ENCODE results near the gene FAM118A. TPM values are rescaled to one million over a fixed set of nuclear protein-coding genes. Genes with fewer than 3 reads are reported as not detected.

Gene FAM118A
- total and polyA plus RNA-seq, 2 experiments from 2014 or later: 11.9 to 20.3 TPM

DNA sequence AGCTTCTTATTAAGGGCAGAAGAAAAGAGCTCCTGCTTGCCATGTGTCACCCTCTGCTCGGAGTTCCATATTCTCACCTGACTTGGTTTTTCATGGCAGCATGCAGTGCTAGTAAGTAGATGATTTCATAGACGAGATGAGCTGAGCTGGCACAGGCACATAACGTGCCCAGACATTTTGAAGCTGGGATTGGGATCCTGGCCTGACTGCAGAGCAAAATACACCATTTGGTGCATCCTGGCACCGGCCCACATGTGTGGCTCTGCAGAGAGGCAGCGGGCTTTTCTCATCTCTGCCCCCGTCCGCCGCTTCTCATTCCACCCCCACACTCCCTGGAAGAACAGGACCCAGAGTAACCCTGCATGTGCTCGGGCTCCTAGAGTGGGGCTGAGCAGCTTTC is 24.8 kb downstream of the FAM118A start (continued):
- TF ChIP-seq ZNF462 (CRISPR knock-in tag; IDR thresholded peaks at IDR 0.05): no peak

DNA sequence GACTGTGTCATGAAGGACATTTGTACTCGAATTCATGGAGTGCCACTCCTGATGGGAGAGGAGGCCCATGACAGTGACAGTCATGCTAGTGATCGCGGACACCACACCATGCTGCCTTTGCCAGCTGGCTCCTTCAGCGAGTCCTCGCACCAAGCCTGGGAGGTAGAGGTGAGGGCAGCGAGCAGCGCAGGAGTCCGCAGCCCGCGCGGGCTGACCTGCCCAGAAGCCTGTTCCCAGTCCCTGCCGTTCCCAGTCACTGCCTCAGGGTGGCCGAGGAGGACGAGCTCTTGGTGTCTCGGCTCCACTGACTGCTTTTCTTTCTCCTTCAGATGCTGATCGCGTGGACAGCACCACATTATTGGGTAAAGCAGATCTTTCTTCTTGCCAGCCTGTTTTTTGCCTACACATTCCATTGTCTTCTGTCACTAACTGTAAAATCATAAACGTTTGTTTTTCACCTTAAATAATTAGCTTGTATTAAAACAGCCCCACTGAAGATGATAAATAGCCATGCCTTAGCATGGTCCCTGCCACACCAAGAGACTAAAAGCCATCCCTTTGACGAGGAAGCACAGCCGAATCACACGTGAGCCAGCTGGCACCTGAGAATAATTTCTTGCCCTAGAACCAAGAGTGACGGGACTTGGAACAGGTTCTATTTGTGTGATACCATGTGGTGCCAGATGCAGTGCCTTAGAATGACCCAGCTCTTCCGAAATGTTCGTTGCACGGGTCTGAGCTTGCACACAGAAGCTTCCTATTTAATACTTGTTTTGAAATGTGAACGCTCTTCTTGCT is 25.5 kb downstream of the FAM118A start:
- no peaks in the 10 kb centered on the region for H3K9me3 Mint-ChIP-seq
- H3K27ac Mint-ChIP-seq: no peak overlapping the region; the same call in 1 of the 2 replicates
- Histone ChIP-seq H3K4me3 (no peak overlapping the region), H3K36me3 (ENCODE audit: insufficient read depth) (peaks cover 22% of the 10 kb centered on the region), H3K27ac (ENCODE audit: low read depth) (no peak overlapping the region), H2AFZ (no peak overlapping the region), H3K4me1 (ENCODE audit: insufficient read depth) (no peaks in the 10 kb centered on the region), H3K27me3 (ENCODE audit: insufficient read depth) (no peaks in the 10 kb centered on the region), H4K20me1 (replicated peaks; ENCODE audit: insufficient read depth) (peaks cover 3% of the 10 kb centered on the region; the same call in 1 of the 2 replicates), H3F3A (replicated peaks; ENCODE audit: low read depth) (no peaks in the 10 kb centered on the region), H3K79me2 (replicated peaks; ENCODE audit: insufficient read depth) (no peaks in the 10 kb centered on the region), H3K9me2 (ENCODE audit: insufficient read depth) (no peaks in the 10 kb centered on the region), H3K4me2 (no peak overlapping the region)
- ATAC-seq (peak; percentile 99), DNase-seq (ENCODE audit: low spot score) (peak; percentile 79)
- H3K4me3 Mint-ChIP-seq: no peak overlapping the region
- no peak for TF ChIP-seq JUNB (IDR thresholded peaks at IDR 0.05; ENCODE audit: unreplicated experiment)
- TF ChIP-seq STAT1 (IDR thresholded peaks at IDR 0.05; ENCODE audit: unreplicated experiment): no peak
- TF ChIP-seq POLR2AphosphoS5 (IDR thresholded peaks at IDR 0.05; ENCODE audit: low read depth): no peak
- TF ChIP-seq ZNF331 (CRISPR knock-in tag; IDR thresholded peaks at IDR 0.05; ENCODE audit: low read depth): no peak
- TF ChIP-seq, protein P1, sequence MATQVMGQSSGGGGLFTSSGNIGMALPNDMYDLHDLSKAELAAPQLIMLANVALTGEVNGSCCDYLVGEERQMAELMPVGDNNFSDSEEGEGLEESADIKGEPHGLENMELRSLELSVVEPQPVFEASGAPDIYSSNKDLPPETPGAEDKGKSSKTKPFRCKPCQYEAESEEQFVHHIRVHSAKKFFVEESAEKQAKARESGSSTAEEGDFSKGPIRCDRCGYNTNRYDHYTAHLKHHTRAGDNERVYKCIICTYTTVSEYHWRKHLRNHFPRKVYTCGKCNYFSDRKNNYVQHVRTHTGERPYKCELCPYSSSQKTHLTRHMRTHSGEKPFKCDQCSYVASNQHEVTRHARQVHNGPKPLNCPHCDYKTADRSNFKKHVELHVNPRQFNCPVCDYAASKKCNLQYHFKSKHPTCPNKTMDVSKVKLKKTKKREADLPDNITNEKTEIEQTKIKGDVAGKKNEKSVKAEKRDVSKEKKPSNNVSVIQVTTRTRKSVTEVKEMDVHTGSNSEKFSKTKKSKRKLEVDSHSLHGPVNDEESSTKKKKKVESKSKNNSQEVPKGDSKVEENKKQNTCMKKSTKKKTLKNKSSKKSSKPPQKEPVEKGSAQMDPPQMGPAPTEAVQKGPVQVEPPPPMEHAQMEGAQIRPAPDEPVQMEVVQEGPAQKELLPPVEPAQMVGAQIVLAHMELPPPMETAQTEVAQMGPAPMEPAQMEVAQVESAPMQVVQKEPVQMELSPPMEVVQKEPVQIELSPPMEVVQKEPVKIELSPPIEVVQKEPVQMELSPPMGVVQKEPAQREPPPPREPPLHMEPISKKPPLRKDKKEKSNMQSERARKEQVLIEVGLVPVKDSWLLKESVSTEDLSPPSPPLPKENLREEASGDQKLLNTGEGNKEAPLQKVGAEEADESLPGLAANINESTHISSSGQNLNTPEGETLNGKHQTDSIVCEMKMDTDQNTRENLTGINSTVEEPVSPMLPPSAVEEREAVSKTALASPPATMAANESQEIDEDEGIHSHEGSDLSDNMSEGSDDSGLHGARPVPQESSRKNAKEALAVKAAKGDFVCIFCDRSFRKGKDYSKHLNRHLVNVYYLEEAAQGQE (IDR thresholded peaks at IDR 0.05; ENCODE audit: unreplicated experiment): peak; percentile 22
- TF ChIP-seq, protein P2, sequence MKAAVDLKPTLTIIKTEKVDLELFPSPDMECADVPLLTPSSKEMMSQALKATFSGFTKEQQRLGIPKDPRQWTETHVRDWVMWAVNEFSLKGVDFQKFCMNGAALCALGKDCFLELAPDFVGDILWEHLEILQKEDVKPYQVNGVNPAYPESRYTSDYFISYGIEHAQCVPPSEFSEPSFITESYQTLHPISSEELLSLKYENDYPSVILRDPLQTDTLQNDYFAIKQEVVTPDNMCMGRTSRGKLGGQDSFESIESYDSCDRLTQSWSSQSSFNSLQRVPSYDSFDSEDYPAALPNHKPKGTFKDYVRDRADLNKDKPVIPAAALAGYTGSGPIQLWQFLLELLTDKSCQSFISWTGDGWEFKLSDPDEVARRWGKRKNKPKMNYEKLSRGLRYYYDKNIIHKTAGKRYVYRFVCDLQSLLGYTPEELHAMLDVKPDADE (IDR thresholded peaks at IDR 0.05): no peak
- peak; percentile 20 to 31; a peak in 1 of 4 replicates for TF ChIP-seq CTCF (conservative IDR thresholded peaks at IDR 0.05; ENCODE audit: low read depth in 2 of 2)
- TF ChIP-seq EZH2 (IDR thresholded peaks at IDR 0.05; ENCODE audit: low read depth, unreplicated experiment): no peak
- no peaks in the 10 kb centered on the region for H3K4me1 Mint-ChIP-seq
- peaks cover 35% of the 10 kb centered on the region for H3K36me3 Mint-ChIP-seq (ENCODE audit: low read depth)
- H3K27me3 Mint-ChIP-seq (ENCODE audit: insufficient read depth, low read depth, poor library complexity): peaks cover 3% of the 10 kb centered on the region
